Measurements from ENCODE around the gene CSF2. TPM values are rescaled to one million over a fixed set of nuclear protein-coding genes. Genes with fewer than 3 reads are reported as not detected.

Gene CSF2
- polyA plus RNA-seq, 2 donors = 0.05 TPM; not detected in 1

GRCh38 chr5:132054031-132054696, 19.4 kb upstream of the CSF2 start:
- Histone ChIP-seq H3K27me3 (ENCODE audit: control insufficient read depth in 1 of 2, insufficient read depth in 2 of 2, low read length in 2 of 2) (no peaks in the 10 kb centered on the region), H3K4me3 (ENCODE audit: low read depth in 1 of 2, low read length in 2 of 2) (no peak overlapping the region), H3K9me3 (ENCODE audit: control insufficient read depth in 2 of 2, insufficient read depth in 1 of 2, low read depth in 1 of 2, low read length in 1 of 2) (no peaks in the 10 kb centered on the region), H3K4me1 (ENCODE audit: control insufficient read depth in 2 of 2, insufficient read depth in 2 of 2, low read length in 1 of 2) (no peaks in the 10 kb centered on the region), H3K27ac (ENCODE audit: low read depth in 2 of 2, low read length in 1 of 2) (no peak overlapping the region), H3K36me3 (ENCODE audit: control insufficient read depth in 2 of 2, insufficient read depth in 2 of 2, low read length in 1 of 2) (no peaks in the 10 kb centered on the region)
- WGBS, 2 donors = 88 to 89% methylated on average over 10 of the region's 10 CpGs

- no peak overlapping the region for H3K27ac ChIP-seq (ENCODE audit: low read depth in 2 of 2, low read length in 1 of 2)
- H3K27me3 ChIP-seq (ENCODE audit: control insufficient read depth in 1 of 2, insufficient read depth in 2 of 2, low read length in 2 of 2) = no peaks in the 10 kb centered on the region
- WGBS, 2 donors = 68 to 84% methylated on average over 9 of the region's 9 CpGs
These were observed 18.7 kb upstream of the CSF2 start for GRCh38 chr5:132054697-132055440.

GRCh38 chr5:132055441-132055807, 18.2 kb upstream of the CSF2 start:
- WGBS, 2 donors = 96 to 98% methylated on average over 1 of the region's 1 CpG
- Histone ChIP-seq H3K36me3 (ENCODE audit: control insufficient read depth in 2 of 2, insufficient read depth in 2 of 2, low read length in 1 of 2) (no peaks in the 10 kb centered on the region), H3K4me3 (ENCODE audit: low read depth in 1 of 2, low read length in 2 of 2) (no peak overlapping the region), H3K27ac (ENCODE audit: low read depth in 2 of 2, low read length in 1 of 2) (no peak overlapping the region), H3K9me3 (ENCODE audit: control insufficient read depth in 2 of 2, insufficient read depth in 1 of 2, low read depth in 1 of 2, low read length in 1 of 2) (no peaks in the 10 kb centered on the region), H3K27me3 (ENCODE audit: control insufficient read depth in 1 of 2, insufficient read depth in 2 of 2, low read length in 2 of 2) (no peaks in the 10 kb centered on the region), H3K4me1 (ENCODE audit: control insufficient read depth in 2 of 2, insufficient read depth in 2 of 2, low read length in 1 of 2) (no peaks in the 10 kb centered on the region)

More at GRCh38 chr5:132054697-132055440, 18.7 kb upstream of the CSF2 start:
- no peak overlapping the region for H3K4me3 ChIP-seq (ENCODE audit: low read depth in 1 of 2, low read length in 2 of 2)
- no peaks in the 10 kb centered on the region for H3K4me1 ChIP-seq (ENCODE audit: control insufficient read depth in 2 of 2, insufficient read depth in 2 of 2, low read length in 1 of 2)
- no peaks in the 10 kb centered on the region for H3K9me3 ChIP-seq (ENCODE audit: control insufficient read depth in 2 of 2, insufficient read depth in 1 of 2, low read depth in 1 of 2, low read length in 1 of 2)
- H3K36me3 ChIP-seq (ENCODE audit: control insufficient read depth in 2 of 2, insufficient read depth in 2 of 2, low read length in 1 of 2) = no peaks in the 10 kb centered on the region

GRCh38 chr5:132055808-132056609, 17.6 kb upstream of the CSF2 start:
- no peaks in the 10 kb centered on the region for H3K9me3 ChIP-seq (ENCODE audit: control insufficient read depth in 2 of 2, insufficient read depth in 1 of 2, low read depth in 1 of 2, low read length in 1 of 2)
- no peak overlapping the region for H3K4me3 ChIP-seq (ENCODE audit: low read depth in 1 of 2, low read length in 2 of 2)
- 74 to 76% methylated on average over 12 of the region's 12 CpGs for WGBS, 2 donors
- no peaks in the 10 kb centered on the region for H3K36me3 ChIP-seq (ENCODE audit: control insufficient read depth in 2 of 2, insufficient read depth in 2 of 2, low read length in 1 of 2)
- H3K27ac ChIP-seq (ENCODE audit: low read depth in 2 of 2, low read length in 1 of 2) = no peak overlapping the region
- H3K27me3 ChIP-seq (ENCODE audit: control insufficient read depth in 1 of 2, insufficient read depth in 2 of 2, low read length in 2 of 2) = no peaks in the 10 kb centered on the region
- H3K4me1 ChIP-seq (ENCODE audit: control insufficient read depth in 2 of 2, insufficient read depth in 2 of 2, low read length in 1 of 2) = no peaks in the 10 kb centered on the region

GRCh38 chr5:132056610-132057497, 16.7 kb upstream of the CSF2 start:
- WGBS, 2 donors = 88 to 89% methylated on average over 14 of the region's 14 CpGs
- H3K27me3 ChIP-seq (ENCODE audit: control insufficient read depth in 1 of 2, insufficient read depth in 2 of 2, low read length in 2 of 2) = no peaks in the 10 kb centered on the region

GRCh38 chr5:132057498-132058255, 15.9 kb upstream of the CSF2 start:
- WGBS, 2 donors = 86 to 90% methylated on average over 12 of the region's 12 CpGs
- Histone ChIP-seq H3K9me3 (ENCODE audit: control insufficient read depth in 2 of 2, insufficient read depth in 1 of 2, low read depth in 1 of 2, low read length in 1 of 2) (no peaks in the 10 kb centered on the region), H3K27me3 (ENCODE audit: control insufficient read depth in 1 of 2, insufficient read depth in 2 of 2, low read length in 2 of 2) (no peaks in the 10 kb centered on the region), H3K4me1 (ENCODE audit: control insufficient read depth in 2 of 2, insufficient read depth in 2 of 2, low read length in 1 of 2) (no peaks in the 10 kb centered on the region), H3K27ac (ENCODE audit: low read depth in 2 of 2, low read length in 1 of 2) (no peak overlapping the region), H3K36me3 (ENCODE audit: control insufficient read depth in 2 of 2, insufficient read depth in 2 of 2, low read length in 1 of 2) (no peaks in the 10 kb centered on the region), H3K4me3 (ENCODE audit: low read depth in 1 of 2, low read length in 2 of 2) (no peak overlapping the region)

More at GRCh38 chr5:132056610-132057497, 16.7 kb upstream of the CSF2 start:
- Histone ChIP-seq H3K9me3 (ENCODE audit: control insufficient read depth in 2 of 2, insufficient read depth in 1 of 2, low read depth in 1 of 2, low read length in 1 of 2) (no peaks in the 10 kb centered on the region), H3K36me3 (ENCODE audit: control insufficient read depth in 2 of 2, insufficient read depth in 2 of 2, low read length in 1 of 2) (no peaks in the 10 kb centered on the region), H3K4me3 (ENCODE audit: low read depth in 1 of 2, low read length in 2 of 2) (no peak overlapping the region), H3K4me1 (ENCODE audit: control insufficient read depth in 2 of 2, insufficient read depth in 2 of 2, low read length in 1 of 2) (no peaks in the 10 kb centered on the region), H3K27ac (ENCODE audit: low read depth in 2 of 2, low read length in 1 of 2) (no peak overlapping the region)

GRCh38 chr5:132058646-132059042, 14.9 kb upstream of the CSF2 start:
- H3K4me1 ChIP-seq (ENCODE audit: control insufficient read depth in 2 of 2, insufficient read depth in 2 of 2, low read length in 1 of 2) = no peaks in the 10 kb centered on the region
- no peak overlapping the region for H3K4me3 ChIP-seq (ENCODE audit: low read depth in 1 of 2, low read length in 2 of 2)
- no peaks in the 10 kb centered on the region for H3K9me3 ChIP-seq (ENCODE audit: control insufficient read depth in 2 of 2, insufficient read depth in 1 of 2, low read depth in 1 of 2, low read length in 1 of 2)
- no peaks in the 10 kb centered on the region for H3K36me3 ChIP-seq (ENCODE audit: control insufficient read depth in 2 of 2, insufficient read depth in 2 of 2, low read length in 1 of 2)
- 79 to 86% methylated on average over 7 of the region's 7 CpGs for WGBS, 2 donors
- no peak overlapping the region for H3K27ac ChIP-seq (ENCODE audit: low read depth in 2 of 2, low read length in 1 of 2)
- H3K27me3 ChIP-seq (ENCODE audit: control insufficient read depth in 1 of 2, insufficient read depth in 2 of 2, low read length in 2 of 2) = no peaks in the 10 kb centered on the region

- Histone ChIP-seq H3K4me3 (ENCODE audit: low read depth in 1 of 2, low read length in 2 of 2) (no peak overlapping the region), H3K36me3 (ENCODE audit: control insufficient read depth in 2 of 2, insufficient read depth in 2 of 2, low read length in 1 of 2) (no peaks in the 10 kb centered on the region), H3K27me3 (ENCODE audit: control insufficient read depth in 1 of 2, insufficient read depth in 2 of 2, low read length in 2 of 2) (no peaks in the 10 kb centered on the region), H3K9me3 (ENCODE audit: control insufficient read depth in 2 of 2, insufficient read depth in 1 of 2, low read depth in 1 of 2, low read length in 1 of 2) (no peaks in the 10 kb centered on the region), H3K27ac (ENCODE audit: low read depth in 2 of 2, low read length in 1 of 2) (no peak overlapping the region), H3K4me1 (ENCODE audit: control insufficient read depth in 2 of 2, insufficient read depth in 2 of 2, low read length in 1 of 2) (no peaks in the 10 kb centered on the region)
- 77 to 83% methylated on average over 9 of the region's 9 CpGs for WGBS, 2 donors
These were observed 14.4 kb upstream of the CSF2 start for GRCh38 chr5:132059043-132059695.
